ENCODE measurements around the gene ALLC. TPM values are rescaled to one million over a fixed set of nuclear protein-coding genes. Genes with fewer than 3 reads are reported as not detected.

Gene ALLC
- total RNA-seq = not detected in 2 replicates

DNA sequence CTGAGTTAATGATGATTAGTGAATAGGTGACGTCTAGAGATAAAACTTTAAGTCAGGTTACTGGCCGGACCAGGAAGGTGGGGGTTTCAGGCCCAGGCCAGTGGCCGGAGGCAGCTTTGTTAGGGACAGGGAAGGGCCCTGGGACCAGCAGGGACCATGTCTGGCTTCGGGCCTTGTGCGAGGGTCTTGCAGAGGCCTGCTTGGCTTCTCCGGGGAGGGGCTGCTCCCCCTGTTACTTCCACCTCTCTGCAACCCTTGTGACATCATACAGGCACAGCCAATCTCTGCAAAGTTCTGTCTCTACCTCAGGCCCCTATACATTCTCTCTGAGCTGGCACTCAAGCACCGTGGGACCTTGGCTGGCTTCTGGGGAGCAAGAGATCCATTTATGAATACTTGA lies at the start of gene ALLC:
ALLC (plus strand) TSS at position 320 of the 400 bp plus-strand sequence. CDS start 12,958 bp downstream, outside the sequence.

DNA sequence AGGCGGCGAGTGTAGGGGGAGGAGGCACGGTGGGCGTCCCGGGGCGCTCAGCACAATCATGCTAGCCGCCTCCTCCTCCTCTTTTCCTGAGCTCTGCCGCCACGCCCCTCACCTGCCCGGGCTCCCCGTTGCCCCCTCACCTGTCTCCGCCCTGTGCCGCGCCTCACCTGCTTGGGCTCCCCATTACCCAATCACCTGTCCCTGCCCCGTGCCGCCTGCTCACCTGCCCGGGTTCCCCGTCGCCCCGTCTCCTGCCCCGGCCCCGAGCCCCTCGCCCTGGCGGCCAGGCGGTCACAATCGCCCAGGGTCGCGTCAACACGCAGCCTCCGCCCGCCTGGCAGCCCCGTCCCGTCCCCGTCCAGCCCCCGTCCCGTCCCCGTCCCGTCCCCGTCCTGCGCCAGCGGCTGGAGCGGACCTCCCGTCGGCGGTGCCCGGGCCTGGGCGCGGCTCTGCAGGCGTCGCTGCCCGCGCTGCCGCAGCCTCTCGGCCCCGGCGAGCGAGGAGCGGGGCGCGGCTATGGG lies 45.3 kb downstream of the ALLC start, which contains the start of gene DCDC2C:
DCDC2C (plus strand) TSS at position 340 of the 521 bp plus-strand sequence; CDS start at position 517, 177 bp downstream.

Other genes with a start within 250 kb of the ALLC start
- 34.9 and 39.2 TPM in 2 replicates for gene ADI1, start 138.7 kb upstream of the ALLC start, total RNA-seq
- 25.1 and 30.5 TPM in 2 replicates for gene RNASEH1, start 99.9 kb upstream of the ALLC start, total RNA-seq
- 586 and 725 TPM in 2 replicates for gene RPS7, start 82.9 kb upstream of the ALLC start, total RNA-seq
- gene COLEC11, start 63.1 kb upstream of the ALLC start, total RNA-seq = 0.50 and 1.4 TPM in 2 replicates
- not detected in 2 replicates for gene DCDC2C, start 45.4 kb downstream of the ALLC start, total RNA-seq

Data from smooth muscle cell of the pulmonary artery (primary cell).